ENCODE measurements around the gene KIR2DL1.
"Not testable (repeated sequence)": the region's sequence is repeated elsewhere in the genome, so short reads cannot be mapped to it uniquely, and the experiment has no call there.

KIR2DL1 gene

DNA sequence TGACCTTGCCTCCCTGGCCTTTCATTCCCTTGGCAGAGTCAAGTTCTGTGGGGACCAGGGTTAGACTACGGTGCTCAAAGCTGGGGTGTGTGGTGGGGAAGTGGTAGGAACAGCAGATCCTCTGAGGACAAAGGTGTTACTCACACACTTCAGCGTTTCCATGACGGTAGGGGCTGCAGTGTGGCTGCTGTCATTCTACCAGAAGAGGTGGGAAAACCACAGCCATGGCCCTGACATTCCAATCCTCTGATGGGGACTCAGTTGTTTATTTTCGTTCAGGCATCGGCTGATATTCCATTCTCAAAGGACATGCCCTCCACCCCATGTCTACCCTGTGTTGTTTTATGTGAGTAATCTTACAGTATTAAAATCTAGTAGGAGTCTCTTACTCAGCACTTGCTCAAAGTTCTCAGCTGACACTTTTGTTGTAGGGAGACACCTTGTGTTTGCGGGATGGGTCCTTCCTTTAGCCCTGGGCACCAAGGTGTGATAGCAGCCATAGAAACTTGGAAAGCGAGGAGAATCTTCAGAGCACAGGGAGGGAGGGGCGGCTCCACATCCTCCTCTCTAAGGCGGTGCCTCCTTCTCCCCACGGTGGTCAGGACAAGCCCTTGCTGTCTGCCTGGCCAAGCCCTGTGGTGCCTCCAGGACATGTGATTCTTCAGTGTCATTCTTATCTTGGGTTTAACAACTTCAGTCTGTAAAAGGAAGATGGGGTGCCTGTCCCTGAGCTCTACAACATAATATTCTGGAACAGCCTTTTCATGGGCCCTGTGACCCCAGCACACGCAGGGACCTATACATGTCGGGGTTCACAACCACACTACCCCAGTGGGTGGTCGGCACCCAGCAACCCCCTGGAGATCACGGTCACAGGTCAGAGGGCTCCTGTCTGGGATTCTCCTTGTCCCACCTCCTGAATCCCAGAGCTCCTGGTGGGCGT, 1.7 kb downstream of the KIR2DL1 start:
- not testable (repeated sequence) for DNase-seq

DNA sequence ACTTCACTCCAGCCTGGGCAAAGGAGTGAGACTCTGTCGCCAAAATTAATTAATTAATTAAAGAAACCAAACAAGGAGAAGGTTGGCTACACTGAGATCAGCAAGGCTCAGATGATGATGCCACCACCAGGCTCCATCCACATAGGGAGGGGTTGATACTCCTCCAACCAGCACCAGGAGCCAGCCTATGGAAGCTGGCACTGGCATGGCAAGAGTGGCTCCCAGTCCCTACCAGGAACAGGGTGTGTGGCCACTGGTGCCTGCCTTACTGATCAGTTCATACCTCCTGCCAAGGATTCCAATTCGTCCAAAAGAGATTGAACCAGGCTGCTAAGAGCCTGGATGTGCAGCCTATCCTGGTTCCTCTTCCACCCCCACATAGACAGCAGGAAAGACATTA, 3.1 kb downstream of the KIR2DL1 start:
- DNase-seq: not testable (repeated sequence)

DNA sequence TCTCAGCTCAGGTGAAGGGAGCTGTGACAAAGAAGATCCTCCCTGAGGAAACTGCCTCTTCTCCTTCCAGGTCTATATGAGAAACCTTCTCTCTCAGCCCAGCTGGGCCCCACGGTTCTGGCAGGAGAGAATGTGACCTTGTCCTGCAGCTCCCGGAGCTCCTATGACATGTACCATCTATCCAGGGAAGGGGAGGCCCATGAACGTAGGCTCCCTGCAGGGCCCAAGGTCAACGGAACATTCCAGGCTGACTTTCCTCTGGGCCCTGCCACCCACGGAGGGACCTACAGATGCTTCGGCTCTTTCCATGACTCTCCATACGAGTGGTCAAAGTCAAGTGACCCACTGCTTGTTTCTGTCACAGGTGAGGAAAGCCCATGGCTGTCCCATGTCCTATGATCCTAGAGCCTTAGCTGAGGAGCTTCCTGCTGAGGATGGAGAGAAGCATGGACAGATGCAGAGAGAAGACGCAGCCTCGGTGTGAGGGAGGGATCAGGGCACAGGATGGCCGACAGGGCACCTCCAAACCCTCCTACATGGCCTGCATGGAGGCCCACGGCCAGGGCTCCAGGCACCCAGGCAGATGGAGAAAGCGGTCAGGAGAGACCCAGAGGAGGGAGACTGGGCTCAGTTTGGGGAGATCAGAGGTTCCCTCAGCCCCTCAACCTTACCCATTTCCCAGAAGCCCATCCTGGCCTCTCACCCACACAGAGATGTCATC, 5.7 kb downstream of the KIR2DL1 start:
- not testable (repeated sequence) for DNase-seq

DNA sequence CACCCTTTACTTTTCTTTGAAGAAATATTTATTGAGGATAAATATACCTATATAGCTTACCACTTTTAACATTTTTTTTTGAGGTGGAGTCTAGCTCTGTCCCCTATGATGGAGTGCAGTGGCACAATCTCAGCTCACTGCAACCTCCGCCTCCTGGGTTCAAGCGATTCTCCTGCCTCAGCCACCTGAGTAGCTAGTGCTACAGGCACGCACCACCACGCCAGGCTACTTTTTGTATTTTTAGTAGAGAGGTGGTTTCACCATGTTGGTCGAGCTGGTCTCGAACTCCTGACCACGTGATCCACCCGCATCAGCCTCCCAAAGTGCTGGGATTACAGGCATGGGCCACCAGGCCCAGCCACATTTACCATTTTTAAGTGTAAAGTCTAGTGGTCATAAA, 6.2 kb downstream of the KIR2DL1 start:
- DNase-seq: not testable (repeated sequence)

DNA sequence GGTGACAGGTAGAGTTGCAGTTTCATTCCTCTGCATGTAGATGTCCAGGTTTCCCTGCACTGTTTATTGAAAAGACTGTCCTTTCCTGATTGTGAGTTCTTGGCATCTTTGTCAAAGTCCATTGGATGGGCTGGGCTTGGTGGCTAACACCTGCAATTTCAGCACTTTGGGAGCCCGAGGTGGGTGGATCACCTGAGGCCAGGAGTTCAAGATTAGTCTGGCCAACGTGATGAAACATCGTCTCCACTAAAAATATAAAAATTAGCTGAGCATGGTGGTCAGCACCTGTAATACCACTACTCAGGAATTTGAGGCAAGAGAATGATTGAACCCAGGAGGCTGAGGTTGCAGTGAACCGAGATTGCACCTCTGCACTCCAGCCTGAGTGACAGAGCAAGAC, 8.3 kb downstream of the KIR2DL1 start:
- not testable (repeated sequence) for DNase-seq

DNA sequence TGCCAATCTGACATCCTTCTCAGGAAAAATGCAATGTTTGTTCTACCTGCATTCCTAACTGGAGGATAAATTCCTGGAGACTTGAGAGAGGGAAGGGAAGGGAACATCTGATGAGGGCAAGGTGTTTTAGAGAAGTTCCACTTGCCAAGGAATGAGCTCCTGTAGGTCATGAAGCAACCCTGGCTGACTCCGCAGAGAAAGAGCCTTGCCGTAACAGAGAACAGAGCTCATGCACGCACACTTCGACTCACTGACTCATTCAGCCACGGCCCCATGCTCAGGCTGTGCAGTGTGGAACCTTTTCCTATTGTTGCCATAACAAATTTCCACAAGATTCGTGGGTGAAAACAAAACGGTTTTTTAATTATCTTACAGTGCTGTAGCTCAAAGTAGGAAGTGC, 9.3 kb downstream of the KIR2DL1 start:
- not testable (repeated sequence) for DNase-seq

DNA sequence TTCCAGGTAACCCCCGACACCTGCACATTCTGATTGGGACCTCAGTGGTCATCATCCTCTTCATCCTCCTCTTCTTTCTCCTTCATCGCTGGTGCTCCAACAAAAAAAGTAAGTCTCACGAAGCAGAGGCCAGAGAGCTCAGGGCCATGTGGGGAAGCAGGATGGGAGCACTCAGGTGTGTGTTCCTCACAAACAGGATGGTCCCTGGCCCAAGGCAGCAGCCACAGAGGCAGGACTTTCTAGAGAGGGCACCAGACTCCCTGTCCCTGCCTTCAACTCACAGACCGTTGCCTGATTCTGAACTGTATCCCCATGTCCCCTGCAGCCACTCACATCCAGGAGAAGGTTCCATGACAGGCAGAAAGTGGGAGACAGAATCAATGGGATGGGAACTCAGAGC, 13.3 kb downstream of the KIR2DL1 start:
- not testable (repeated sequence) for DNase-seq

DNA sequence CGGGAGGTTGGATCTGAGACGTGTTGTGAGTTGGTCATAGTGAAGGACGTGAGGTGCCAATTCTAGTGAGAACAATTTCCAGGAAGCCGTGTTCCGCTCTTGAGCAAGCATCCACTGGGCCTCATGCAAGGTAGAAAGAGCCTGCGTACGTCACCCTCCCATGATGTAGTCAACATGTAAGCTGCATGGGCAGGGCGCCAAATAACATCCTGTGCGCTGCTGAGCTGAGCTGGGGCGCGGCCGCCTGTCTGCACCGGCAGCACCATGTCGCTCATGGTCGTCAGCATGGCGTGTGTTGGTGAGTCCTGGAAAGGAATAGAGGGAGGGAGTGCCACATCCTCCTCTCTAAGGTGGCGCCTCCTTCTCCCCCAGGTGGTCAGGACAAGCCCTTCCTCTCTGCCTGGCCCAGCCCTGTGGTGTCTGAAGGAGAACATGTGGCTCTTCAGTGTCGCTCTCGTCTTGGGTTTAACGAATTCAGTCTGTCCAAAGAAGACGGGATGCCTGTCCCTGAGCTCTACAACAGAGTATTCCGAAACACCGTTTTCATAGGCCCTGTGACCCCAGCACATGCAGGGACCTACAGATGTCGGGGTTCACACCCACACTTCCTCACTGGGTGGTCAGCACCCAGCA, 16.6 kb downstream of the KIR2DL1 start:
- DNase-seq: not testable (repeated sequence)

DNA sequence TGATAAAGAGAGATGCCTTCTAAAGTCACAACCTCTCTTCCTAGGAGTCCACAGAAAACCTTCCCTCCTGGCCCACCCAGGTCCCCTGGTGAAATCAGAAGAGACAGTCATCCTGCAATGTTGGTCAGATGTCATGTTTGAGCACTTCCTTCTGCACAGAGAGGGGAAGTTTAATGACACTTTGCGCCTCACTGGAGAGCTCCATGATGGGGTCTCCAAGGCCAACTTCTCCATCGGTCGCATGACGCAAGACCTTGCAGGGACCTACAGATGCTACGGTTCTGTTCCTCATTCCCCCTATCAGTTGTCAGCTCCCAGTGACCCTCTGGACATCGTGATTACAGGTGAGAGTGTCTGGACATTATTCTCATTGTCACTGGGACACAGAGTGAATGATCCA, 18.6 kb downstream of the KIR2DL1 start:
- not testable (repeated sequence) for DNase-seq

DNA sequence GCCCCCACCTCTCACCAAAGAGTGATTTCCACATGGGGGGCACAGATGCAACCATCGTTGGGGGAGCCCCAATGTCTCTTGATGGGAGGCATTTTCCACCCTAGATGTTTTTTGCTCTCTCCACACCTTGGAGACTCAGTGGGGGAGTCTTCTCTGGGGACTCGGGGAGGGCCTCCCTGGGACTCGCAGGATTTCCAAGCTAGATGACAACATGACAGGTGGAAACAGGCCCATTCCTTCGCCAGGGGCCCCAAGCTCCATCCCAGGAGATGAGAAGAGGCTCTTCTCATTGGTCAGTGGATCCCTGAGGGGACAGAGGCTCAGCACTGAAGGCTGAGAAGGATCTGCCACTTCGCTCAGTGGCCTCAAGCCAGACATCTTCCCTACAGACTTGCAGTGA, 21.1 kb downstream of the KIR2DL1 start:
- no peak for DNase-seq

DNA sequence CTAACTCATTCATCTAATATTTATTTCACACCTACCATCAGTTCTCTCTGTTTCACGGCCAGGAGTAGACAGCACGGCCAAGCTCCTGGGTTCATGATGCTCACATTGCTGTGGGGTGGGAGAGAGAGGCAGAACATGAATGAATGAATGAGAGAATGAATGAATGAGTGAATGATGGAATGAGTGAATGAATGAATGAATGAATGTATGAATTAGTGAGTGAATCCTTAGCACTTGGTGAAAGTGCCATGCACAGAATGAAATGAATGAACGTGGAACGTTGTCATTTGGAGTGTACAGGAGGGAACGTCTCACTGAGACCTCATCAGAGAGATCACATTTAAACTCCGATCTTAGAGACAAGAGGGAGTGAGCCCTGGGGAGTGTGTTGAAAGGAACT, 21.9 kb downstream of the KIR2DL1 start:
- no peak for DNase-seq

DNA sequence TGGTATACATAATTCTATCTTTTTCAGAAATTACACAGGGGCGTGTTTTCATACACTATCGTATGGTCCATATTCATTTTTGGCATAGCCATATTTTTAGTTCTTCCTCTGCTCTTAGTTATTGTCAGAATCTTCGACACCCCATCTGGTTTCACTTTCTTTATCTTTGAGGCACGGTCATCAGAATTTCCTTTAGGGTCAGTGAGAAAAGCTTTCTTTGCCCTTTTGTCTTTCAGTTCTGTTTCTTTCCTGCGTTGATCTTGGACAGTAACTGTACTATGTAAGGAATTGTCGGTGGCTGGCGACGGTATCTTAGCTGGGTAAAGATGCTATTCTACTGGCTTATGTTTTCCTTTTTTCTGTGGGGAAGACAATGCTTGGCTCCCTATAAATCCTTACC, 23.2 kb downstream of the KIR2DL1 start:
- DNase-seq: no peak

DNA sequence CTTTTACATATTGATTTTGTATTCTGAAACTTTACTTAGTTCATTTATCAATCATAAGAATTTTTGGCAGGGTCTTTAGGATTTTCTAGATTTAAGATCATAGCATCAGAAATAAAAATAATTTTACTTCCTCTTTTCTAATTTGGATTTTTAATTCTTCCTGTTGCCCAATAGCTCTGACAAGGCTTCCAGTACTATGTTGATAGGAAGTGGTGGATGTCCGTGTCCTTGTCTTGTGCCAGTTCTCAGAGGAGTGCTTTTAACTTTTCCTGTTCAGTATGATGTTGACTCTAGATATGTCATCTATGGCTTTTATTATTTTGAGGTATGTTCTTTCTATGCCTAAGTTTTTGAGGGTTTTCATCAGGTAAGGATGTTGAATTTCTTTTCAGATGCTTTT, 26.2 kb downstream of the KIR2DL1 start:
- DNase-seq: no peak

DNA sequence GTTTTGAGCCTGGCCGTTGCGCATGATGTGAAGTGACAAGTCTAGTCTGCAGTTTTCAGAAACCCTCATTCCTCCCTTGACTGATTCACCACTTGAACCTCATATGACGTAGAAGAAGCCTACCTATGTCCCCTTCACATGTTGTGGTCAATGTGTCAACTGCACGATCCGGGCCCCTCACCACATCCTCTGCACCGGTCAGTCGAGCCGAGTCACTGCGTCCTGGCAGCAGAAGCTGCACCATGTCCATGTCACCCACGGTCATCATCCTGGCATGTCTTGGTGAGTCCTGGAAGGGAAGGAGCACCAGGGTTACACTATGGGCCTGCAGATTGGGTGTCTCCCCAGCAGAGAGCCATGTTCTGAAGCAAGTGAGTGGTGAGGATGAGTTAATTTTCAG, 33.8 kb downstream of the KIR2DL1 start, which contains the start of gene KIR2DL4:
KIR2DL4 (plus strand) TSS at position 201 of the 400 bp plus-strand sequence; CDS start at position 243, 42 bp downstream.
- no peak for DNase-seq

DNA sequence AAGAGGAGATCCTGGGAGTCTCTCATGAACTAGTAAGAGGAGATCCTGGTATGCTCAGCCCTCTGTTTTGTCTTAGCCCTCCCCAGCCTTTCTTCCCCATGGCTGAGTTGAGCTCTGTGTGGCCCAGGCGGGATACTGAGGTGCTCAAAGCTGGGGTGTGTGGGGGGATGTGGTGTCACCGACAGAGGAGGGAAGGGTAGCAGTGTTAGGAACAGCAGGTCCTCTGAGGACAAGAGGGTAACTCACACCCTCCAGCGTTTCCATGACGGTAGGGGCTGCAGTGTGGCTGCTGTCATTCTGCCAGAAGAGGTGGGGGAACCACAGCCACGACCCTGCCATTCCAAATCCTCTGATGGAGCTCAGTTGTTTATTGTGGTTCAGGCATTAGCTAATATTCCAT, 34.5 kb downstream of the KIR2DL1 start:
- DNase-seq: no peak

DNA sequence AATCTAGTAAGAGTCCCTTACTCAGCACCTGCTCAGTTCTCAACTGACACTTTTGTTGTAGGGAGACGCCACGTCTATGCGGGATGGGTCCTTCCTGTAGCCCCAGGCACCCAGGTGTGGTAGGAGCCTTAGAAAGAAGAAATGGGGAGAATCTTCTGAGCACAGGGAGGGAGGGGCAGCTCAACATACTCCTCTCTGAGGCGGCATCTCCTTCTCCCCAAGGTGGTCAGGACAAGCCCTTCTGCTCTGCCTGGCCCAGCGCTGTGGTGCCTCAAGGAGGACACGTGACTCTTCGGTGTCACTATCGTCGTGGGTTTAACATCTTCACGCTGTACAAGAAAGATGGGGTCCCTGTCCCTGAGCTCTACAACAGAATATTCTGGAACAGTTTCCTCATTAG, 35.0 kb downstream of the KIR2DL1 start:
- DNase-seq: no peak

DNA sequence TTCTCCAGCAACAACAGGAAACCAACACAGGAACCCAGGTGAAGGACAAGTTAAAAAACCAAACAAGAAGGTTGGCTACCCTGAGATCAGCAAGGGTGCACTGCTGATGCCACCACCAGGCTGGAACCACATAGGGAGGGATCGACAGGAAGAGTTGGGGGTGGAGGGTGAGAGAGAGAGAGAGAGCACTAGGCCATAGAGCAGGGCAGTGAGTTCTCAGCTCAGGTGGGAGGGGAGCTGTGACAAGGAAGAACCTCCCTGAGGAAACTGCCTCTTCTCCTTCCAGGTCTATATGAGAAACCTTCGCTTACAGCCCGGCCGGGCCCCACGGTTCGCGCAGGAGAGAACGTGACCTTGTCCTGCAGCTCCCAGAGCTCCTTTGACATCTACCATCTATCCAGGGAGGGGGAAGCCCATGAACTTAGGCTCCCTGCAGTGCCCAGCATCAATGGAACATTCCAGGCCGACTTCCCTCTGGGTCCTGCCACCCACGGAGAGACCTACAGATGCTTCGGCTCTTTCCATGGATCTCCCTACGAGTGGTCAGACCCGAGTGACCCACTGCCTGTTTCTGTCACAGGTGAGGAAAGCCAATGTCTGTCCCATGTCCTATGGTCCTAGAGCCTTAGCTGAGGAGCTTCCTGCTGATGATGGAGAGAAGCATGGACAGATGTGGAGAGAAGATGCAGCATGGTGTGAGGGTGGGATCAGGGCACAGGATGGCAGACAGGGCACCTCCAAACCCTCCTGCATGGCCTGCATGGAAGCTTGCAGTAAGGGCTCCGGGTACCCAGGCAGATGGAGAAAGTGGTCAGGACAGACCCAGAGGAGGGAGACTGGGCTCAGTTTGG, 36.3 kb downstream of the KIR2DL1 start:
- no peak for DNase-seq

DNA sequence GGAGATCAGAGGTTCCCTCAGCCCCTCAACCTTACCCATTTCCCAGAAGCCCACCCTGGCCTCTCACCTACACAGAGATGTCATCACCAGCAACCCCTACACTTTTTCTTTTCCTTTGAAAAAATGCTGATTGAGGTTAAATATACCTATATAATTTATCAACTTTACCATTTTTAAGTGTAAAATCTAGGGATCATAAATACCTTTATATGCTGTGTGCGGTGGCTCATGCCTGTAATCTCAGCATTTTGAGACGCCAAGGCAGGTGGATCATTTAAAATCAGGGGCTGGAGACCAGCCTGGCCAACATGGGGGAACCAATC, 36.9 kb downstream of the KIR2DL1 start:
- DNase-seq: no peak

DNA sequence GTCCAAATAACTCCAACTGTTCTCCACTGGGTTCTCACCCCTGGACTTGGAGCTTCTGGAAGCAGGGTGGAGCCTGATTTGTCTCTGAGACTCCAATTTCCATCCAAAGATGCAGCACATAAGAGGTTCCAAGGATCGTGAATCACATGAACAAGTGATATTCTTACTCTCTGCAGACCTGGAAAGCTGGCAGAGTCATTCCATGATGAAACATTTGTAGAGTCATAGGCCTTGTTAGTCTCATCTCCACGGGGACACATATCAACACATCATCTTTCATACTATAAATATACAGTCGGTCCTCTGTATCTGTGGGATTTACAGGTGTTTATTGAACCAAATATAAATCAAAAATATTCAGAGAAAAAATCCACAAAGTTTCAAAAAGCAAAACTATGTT, 45.0 kb downstream of the KIR2DL1 start:
- DNase-seq: not testable (repeated sequence)

DNA sequence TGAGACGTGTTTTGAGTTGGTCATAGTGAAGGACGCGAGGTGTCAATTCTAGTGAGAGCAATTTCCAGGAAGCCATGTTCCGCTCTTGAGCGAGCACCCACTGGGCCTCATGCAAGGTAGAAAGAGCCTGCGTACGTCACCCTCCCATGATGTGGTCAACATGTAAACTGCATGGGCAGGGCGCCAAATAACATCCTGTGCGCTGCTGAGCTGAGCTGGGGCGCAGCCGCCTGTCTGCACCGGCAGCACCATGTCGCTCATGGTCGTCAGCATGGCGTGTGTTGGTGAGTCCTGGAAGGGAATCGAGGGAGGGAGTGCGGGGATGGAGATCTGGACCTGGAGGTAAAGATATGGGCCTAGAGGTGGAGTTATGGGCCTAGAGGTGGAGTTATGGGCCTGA, 46.7 kb downstream of the KIR2DL1 start, which contains the start of gene KIR3DL1:
KIR3DL1 (plus strand) TSS at position 218 of the 400 bp plus-strand sequence.
- not testable (repeated sequence) for DNase-seq

DNA sequence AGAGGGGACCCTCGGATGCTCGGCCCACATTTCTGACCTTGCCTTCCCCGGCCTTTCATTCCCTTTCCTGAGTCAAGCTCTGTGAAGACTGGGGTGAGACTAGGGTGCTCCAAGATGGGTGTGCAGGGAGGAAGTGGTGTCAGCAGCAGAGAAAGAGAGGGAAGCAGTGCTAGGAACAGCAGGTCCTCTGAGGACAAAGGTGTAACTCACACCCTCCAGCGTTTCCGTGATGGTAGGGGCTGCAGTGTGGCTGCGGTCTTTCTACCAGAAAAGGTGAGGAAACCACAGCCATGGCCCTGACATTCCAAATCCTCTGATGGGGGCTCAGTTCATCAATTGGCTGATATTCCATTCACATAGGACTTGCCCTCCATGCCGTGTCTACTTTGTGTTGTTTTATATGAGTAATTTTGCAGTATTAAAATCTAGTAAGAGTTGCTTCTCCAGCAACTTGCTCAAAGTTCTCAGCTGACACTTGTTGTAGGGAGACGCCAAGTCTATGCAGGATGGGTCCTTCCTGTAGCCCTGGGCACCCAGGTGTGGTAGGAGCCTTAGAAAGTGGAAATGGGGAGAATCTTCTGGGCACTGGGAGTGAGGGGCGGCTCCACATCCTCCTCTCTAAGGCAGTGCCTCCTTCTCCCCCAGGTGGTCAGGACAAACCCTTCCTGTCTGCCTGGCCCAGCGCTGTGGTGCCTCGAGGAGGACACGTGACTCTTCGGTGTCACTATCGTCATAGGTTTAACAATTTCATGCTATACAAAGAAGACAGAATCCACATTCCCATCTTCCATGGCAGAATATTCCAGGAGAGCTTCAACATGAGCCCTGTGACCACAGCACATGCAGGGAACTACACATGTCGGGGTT, 48.3 kb downstream of the KIR2DL1 start:
- DNase-seq: no peak
